Neuronal stem cell (in vitro differentiated cells): ENCODE results near the gene LAMA2.

Experiments used
- DNase-seq: peaks from one replicate; pipeline ENCODE4 v3.0.0-alpha.2; 2013; ENCODE audit warnings: low spot score
- H2AFZ ChIP-seq: one replicate; pipeline ENCODE4 v1.6.1; 2013; ENCODE audit warnings: mild to moderate bottlenecking, low read length, inconsistent platforms
- H2AK5ac ChIP-seq: 2 replicates; pipeline ENCODE4 v1.6.1; 2013; ENCODE audit warnings: low read depth, mild to moderate bottlenecking, inconsistent platforms, low read length, moderate library complexity, mixed read lengths
- H2BK120ac ChIP-seq: 2 replicates; pipeline ENCODE4 v1.6.1; 2013; ENCODE audit warnings: low read depth, mild to moderate bottlenecking, inconsistent platforms, low read length, moderate library complexity, mixed read lengths
- H2BK12ac ChIP-seq: one replicate; pipeline ENCODE4 v1.6.1; 2013; ENCODE audit warnings: low read length, inconsistent platforms
- H2BK15ac ChIP-seq: 2 replicates; pipeline ENCODE4 v1.6.1; 2013; ENCODE audit warnings: mild to moderate bottlenecking, low read length, inconsistent platforms, mixed read lengths
- H2BK5ac ChIP-seq: one replicate; pipeline ENCODE4 v1.6.1; 2013; ENCODE audit warnings: inconsistent platforms, mild to moderate bottlenecking, low read length, moderate library complexity
- H3K14ac ChIP-seq: one replicate; pipeline ENCODE4 v1.6.1; 2013; ENCODE audit warnings: low read length, inconsistent platforms
- H3K18ac ChIP-seq: 2 replicates; pipeline ENCODE4 v1.6.1; 2013; ENCODE audit warnings: low read length, inconsistent platforms
- H3K23ac ChIP-seq: 2 replicates; pipeline ENCODE4 v1.6.1; 2013; ENCODE audit warnings: low read depth, mild to moderate bottlenecking, mixed read lengths, low read length, inconsistent platforms; ENCODE audit not compliant: poor library complexity
- H3K27ac ChIP-seq: replicated peaks from 3 replicates; pipeline ENCODE4 v1.5.1; 2013; ENCODE audit warnings: low read length, inconsistent platforms
- H3K27me3 ChIP-seq, 3 experiments: 2 replicates each; pipeline ENCODE4 v1.6.1; 2013; ENCODE audit warnings: low read length in 3 of 3, mild to moderate bottlenecking in 2 of 3, inconsistent platforms in 1 of 3, low read depth in 1 of 3, mixed read lengths in 1 of 3, moderate library complexity in 1 of 3; ENCODE audit not compliant: control insufficient read depth in 3 of 3, insufficient read depth in 3 of 3
- H3K36me3 ChIP-seq, 2 donors: replicated peaks in 1 of 2; 2 replicates each; pipeline ENCODE4 v1.6.1; 2013; ENCODE audit warnings: low read length in 2 of 2; ENCODE audit not compliant: control insufficient read depth in 2 of 2, insufficient read depth in 2 of 2
- H3K4ac ChIP-seq: 2 replicates; pipeline ENCODE4 v1.6.1; 2013; ENCODE audit warnings: inconsistent platforms, mild to moderate bottlenecking, low read length, moderate library complexity
- H3K4me1 ChIP-seq, 2 donors: 1 replicate in 1 of 2; 2 replicates in 1 of 2; pipeline ENCODE4 v1.6.1; 2013; ENCODE audit warnings: low read length in 2 of 2, low read depth in 1 of 2; ENCODE audit not compliant: control insufficient read depth in 2 of 2, insufficient read depth in 1 of 2
- H3K4me2 ChIP-seq: one replicate; pipeline ENCODE4 v1.6.1; 2013; ENCODE audit warnings: mild to moderate bottlenecking, low read length, inconsistent platforms; ENCODE audit not compliant: insufficient read depth, poor library complexity, severe bottlenecking
- H3K4me3 ChIP-seq, 2 donors: 2 replicates each; pipeline ENCODE4 v1.5.1; 2013; ENCODE audit warnings: low read length in 2 of 2, mild to moderate bottlenecking in 2 of 2, inconsistent platforms in 1 of 2, moderate library complexity in 1 of 2
- H3K79me1 ChIP-seq: one replicate; pipeline ENCODE4 v1.6.1; 2013; ENCODE audit warnings: low read depth, mild to moderate bottlenecking, inconsistent platforms, low read length, moderate library complexity
- H3K9ac ChIP-seq: one replicate; pipeline ENCODE4 v1.6.1; 2013; ENCODE audit warnings: mild to moderate bottlenecking, low read depth, low read length, inconsistent platforms; ENCODE audit not compliant: poor library complexity
- H3K9me3 ChIP-seq, 2 donors: replicated peaks in 1 of 2; 2 replicates each; pipeline versions ENCODE3 to v1.6.1; 2013; ENCODE audit warnings: low read length in 2 of 2, mild to moderate bottlenecking in 2 of 2, inconsistent platforms in 1 of 2, low read depth in 1 of 2, mixed read lengths in 1 of 2, moderate library complexity in 1 of 2; ENCODE audit not compliant: control insufficient read depth in 2 of 2, insufficient read depth in 1 of 2
- H4K8ac ChIP-seq: one replicate; pipeline ENCODE4 v1.6.1; 2013; ENCODE audit warnings: low read depth, mild to moderate bottlenecking, inconsistent platforms, low read length, moderate library complexity
- H4K91ac ChIP-seq: one replicate; pipeline ENCODE4 v1.6.1; 2013; ENCODE audit warnings: low read length, low read depth, mild to moderate bottlenecking, inconsistent platforms; ENCODE audit not compliant: poor library complexity
- WGBS, 2 donors: extraction: QIAGEN DNeasy Blood & Tissue Kit; methylation state at CpG; one replicate each; pipeline ENCODE4 v1.1.7; 2013; ENCODE audit warnings: missing lambda C conversion rate in 2 of 2, mixed read lengths in 1 of 2; ENCODE audit not compliant: insufficient read length in 2 of 2, insufficient replicate concordance in 1 of 2; ENCODE audit errors: extremely low coverage in 2 of 2; 5-methylcytosine and 5-hydroxymethylcytosine counted together

LAMA2 gene

GRCh38 chr6:129555206-129555832 lies 672.4 kb downstream of the LAMA2 start:
- no peaks in the 10 kb centered on the region for H3K4me1 ChIP-seq
- WGBS, 2 donors, result no CpG with 5 or more reads among the region's 5 CpGs
- no peak overlapping the region for H2AK5ac ChIP-seq
- DNase-seq, result no peak
- no peak overlapping the region for H3K4me2 ChIP-seq
- no peak overlapping the region for H3K14ac ChIP-seq
- no peak overlapping the region for H3K4me3 ChIP-seq
- H4K91ac ChIP-seq, result no peak overlapping the region
- no peak overlapping the region for H4K8ac ChIP-seq
- H2AFZ ChIP-seq, result no peak overlapping the region
- H3K27ac ChIP-seq, result no peak overlapping the region
- no peak overlapping the region for H3K4ac ChIP-seq
- H3K79me1 ChIP-seq, result no peaks in the 10 kb centered on the region
- no peaks in the 10 kb centered on the region for H3K27me3 ChIP-seq
- H3K18ac ChIP-seq, result no peak overlapping the region
- H3K23ac ChIP-seq, result no peak overlapping the region
- H3K9ac ChIP-seq, result no peak overlapping the region
- no peak overlapping the region for H2BK12ac ChIP-seq
- no peak overlapping the region for H2BK120ac ChIP-seq
- no peaks in the 10 kb centered on the region for H3K36me3 ChIP-seq
- H2BK5ac ChIP-seq, result no peak overlapping the region
- H3K9me3 ChIP-seq, result no peaks in the 10 kb centered on the region
- H2BK15ac ChIP-seq, result no peak overlapping the region

- H3K4me2 ChIP-seq, result no peak overlapping the region
- no peak overlapping the region for H3K14ac ChIP-seq
- no peak overlapping the region for H4K91ac ChIP-seq
- no peak overlapping the region for H3K4ac ChIP-seq
- H3K36me3 ChIP-seq, result no peaks in the 10 kb centered on the region
- H2BK12ac ChIP-seq, result no peak overlapping the region
- no peak overlapping the region for H3K18ac ChIP-seq
- no peak overlapping the region for H2BK5ac ChIP-seq
- H2AK5ac ChIP-seq, result no peak overlapping the region
- no peak overlapping the region for H2BK15ac ChIP-seq
- H3K23ac ChIP-seq, result no peak overlapping the region
- H2BK120ac ChIP-seq, result no peak overlapping the region
- no peak overlapping the region for H3K9ac ChIP-seq
- no peak overlapping the region for H4K8ac ChIP-seq
- H2AFZ ChIP-seq, result no peak overlapping the region
- no peak overlapping the region for H3K4me3 ChIP-seq
- H3K9me3 ChIP-seq, result no peaks in the 10 kb centered on the region
- H3K27me3 ChIP-seq, result no peaks in the 10 kb centered on the region
- DNase-seq, result no peak
- no peak overlapping the region for H3K27ac ChIP-seq
- H3K79me1 ChIP-seq, result no peaks in the 10 kb centered on the region
- H3K4me1 ChIP-seq, result no peaks in the 10 kb centered on the region
- WGBS, 2 donors, result no CpG with 5 or more reads among the region's 1 CpG
These were observed 675.3 kb downstream of the LAMA2 start for GRCh38 chr6:129558248-129558647.

GRCh38 chr6:129565366-129565765 lies 682.4 kb downstream of the LAMA2 start:
- Histone ChIP-seq H4K91ac (no peak overlapping the region), H3K36me3 (no peaks in the 10 kb centered on the region), H3K9me3 (no peaks in the 10 kb centered on the region), H3K4me3 (no peak overlapping the region), H2BK12ac (no peak overlapping the region), H3K9ac (no peak overlapping the region), H3K79me1 (no peaks in the 10 kb centered on the region), H3K18ac (no peak overlapping the region), H2AK5ac (no peak overlapping the region), H2BK5ac (no peak overlapping the region), H3K23ac (no peak overlapping the region), H3K4me1 (no peaks in the 10 kb centered on the region), H4K8ac (no peak overlapping the region), H2BK120ac (no peak overlapping the region), H2AFZ (no peak overlapping the region), H3K4ac (no peak overlapping the region), H3K27ac (no peak overlapping the region), H2BK15ac (no peak overlapping the region), H3K27me3 (no peaks in the 10 kb centered on the region), H3K4me2 (no peak overlapping the region), H3K14ac (no peak overlapping the region)
- WGBS, 2 donors, result no CpG with 5 or more reads among the region's 4 CpGs
- no peak for DNase-seq

GRCh38 chr6:129565811-129566210 lies 682.9 kb downstream of the LAMA2 start:
- Histone ChIP-seq H4K91ac (no peak overlapping the region), H3K4me3 (no peak overlapping the region), H3K14ac (no peak overlapping the region), H2BK120ac (no peak overlapping the region), H2BK15ac (no peak overlapping the region), H3K4me1 (no peaks in the 10 kb centered on the region), H4K8ac (no peak overlapping the region), H3K79me1 (no peaks in the 10 kb centered on the region), H3K18ac (no peak overlapping the region), H3K4ac (no peak overlapping the region), H2AK5ac (no peak overlapping the region), H3K9ac (no peak overlapping the region), H3K27me3 (no peaks in the 10 kb centered on the region), H3K36me3 (no peaks in the 10 kb centered on the region), H3K9me3 (no peaks in the 10 kb centered on the region), H3K4me2 (no peak overlapping the region), H3K23ac (no peak overlapping the region), H2BK5ac (no peak overlapping the region), H3K27ac (no peak overlapping the region), H2AFZ (no peak overlapping the region), H2BK12ac (no peak overlapping the region)
- WGBS, 2 donors, result no CpG with 5 or more reads among the region's 2 CpGs
- no peak for DNase-seq
